Limb (tissue), 2 donors: ENCODE results near the gene FLOT1.

Experiments
- DNase-seq, 2 donors: peaks; one replicate each; pipeline ENCODE4 v3.0.0-alpha.2; 2016; ENCODE audit errors: extremely low spot score in 2 of 2

FLOT1 gene

GRCh38 chr6:30681766-30682142 lies 60.7 kb downstream of the FLOT1 start:
- no peak for DNase-seq

- DNase-seq, result no peak
Measured at GRCh38 chr6:30679765-30680535, 62.5 kb downstream of the FLOT1 start.

DNA sequence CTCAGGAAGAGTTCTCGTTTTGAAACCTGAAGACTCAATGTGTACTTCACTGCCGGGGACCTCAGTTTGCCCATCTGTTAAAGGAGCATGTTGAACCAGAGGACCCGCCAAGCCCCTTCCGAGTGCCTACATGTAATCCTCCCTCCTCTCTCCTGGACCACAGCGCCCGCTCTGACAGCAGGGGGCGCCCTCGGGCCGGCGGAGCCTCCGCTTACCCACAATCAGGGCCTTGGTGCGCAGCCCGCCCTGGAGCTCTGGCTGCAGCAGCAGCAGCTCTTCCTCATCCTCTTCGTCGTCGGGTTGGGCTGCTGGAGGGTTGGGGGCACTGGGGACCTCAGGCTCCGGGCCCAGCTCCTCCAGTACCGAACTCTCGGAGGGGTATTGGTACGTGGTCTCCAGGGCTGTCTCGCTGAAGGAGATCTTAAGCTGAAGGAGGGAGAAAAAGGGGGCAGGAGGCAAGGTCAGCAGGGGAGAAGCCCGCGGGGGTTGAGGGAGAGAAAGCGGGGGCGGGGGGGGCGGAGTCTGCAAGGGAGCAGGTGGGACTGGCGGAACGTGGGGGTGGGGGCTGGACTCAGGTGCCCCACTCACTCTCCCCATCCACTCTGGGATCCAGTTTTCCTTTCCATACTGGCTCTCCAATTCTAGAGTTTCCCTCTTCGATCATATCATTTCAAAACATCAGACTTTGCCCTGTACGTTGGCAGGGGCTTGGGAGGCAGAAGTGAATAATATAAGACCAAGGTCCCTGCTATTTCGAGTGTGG lies 63.3 kb downstream of the FLOT1 start:
- DNase-seq, result peak; percentile 78 to 92
